Melanocyte of skin (primary cell): ENCODE results near the gene C16orf78. TPM values are rescaled to one million over a fixed set of nuclear protein-coding genes. Genes with fewer than 3 reads are reported as not detected.

ENCODE experiments used
- total RNA-seq, 2 donors: library from RNA; depleted of rRNA; stranded (reverse); fragments of >200 nt; gene quantifications; 2 replicates each; pipeline ENCODE4 v1.2.3, GENCODE V29; 2012

Gene C16orf78, protein sequence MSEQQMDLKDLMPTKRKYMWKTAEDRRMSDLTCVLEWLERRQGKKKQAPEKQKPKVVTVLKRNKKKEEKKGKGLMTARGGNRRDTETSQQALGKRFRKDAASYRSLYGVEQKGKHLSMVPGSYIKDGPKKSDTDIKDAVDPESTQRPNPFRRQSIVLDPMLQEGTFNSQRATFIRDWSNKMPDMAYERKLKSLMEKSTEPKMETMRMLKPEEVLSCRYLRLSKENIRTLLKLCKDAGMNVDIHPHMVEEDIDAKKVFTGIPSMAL
- not detected for total RNA-seq

DNA sequence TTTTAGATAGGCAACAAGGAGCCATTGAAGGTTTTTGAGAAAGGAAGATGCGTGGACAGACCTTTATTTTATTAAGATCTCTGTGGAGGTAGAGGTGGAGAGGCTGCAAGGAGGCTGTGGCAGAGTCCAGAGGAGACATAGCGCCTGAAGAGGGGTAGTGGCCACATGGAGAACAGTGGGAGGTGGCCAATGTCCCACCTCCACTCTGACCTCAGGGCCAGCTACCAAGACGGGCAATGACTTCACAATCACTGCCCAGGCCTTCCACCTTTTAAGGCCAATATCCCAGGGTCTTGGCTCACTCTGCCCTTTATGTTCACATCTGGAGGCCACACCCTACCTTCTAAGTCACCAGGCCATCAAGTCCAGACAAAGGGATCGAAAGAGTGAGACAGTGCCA is at the start of gene C16orf78:
C16orf78 (plus strand) TSS at position 301 of the 400 bp plus-strand sequence. CDS start 136 bp downstream, outside the sequence.

Other genes starting within 250 kb of the C16orf78 start
- not detected for gene CBLN1, start 92.0 kb upstream of the C16orf78 start, total RNA-seq